ENCODE results near the gene ZNRF3. TPM values are rescaled to one million over a fixed set of nuclear protein-coding genes. Genes with fewer than 3 reads are reported as not detected.
"Not testable (repeated sequence)": the region's sequence is repeated elsewhere in the genome, so short reads cannot be mapped to it uniquely, and the experiment has no call there.

The ZNRF3 gene
- total and polyA plus RNA-seq, 2 donors (not counting 1 experiment from before 2014, with no cell fraction given): 0.21 to 0.71 TPM

DNA sequence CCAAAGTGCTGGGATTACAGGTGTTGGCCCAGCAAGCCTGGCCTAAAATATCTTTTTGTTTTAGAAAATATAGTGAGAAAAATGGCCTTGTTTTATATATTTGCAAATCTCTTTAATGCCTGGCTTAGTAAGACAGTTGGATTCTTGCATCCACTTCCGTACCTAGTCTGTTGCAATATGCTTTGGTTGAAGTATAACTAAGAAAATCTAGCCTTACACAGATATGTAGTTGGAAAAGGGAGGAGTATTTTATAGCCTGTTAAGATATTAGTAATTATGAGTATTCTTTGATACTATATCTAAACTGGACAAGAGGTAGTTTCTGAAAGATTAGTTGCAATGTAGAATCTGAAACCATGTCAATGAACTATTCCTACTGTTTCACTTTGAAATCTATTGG is 65.1 kb downstream of the ZNRF3 start:
- Mint-ChIP-seq H3K9me3 (ENCODE audit: insufficient read depth) (peaks cover 12% of the 10 kb centered on the region), H3K27ac (no peak overlapping the region), H3K4me1 (no peaks in the 10 kb centered on the region), H3K27me3 (peaks cover 33% of the 10 kb centered on the region), H3K4me3 (no peak overlapping the region)
- Histone ChIP-seq H3K4me1 (ENCODE audit: control insufficient read depth in 2 of 2, insufficient read depth in 2 of 2, low read length in 2 of 2) (peaks cover 0 to 3% of the 10 kb centered on the region in 2 donors), H3K27me3 (replicated peaks in 1 of 4; ENCODE audit: control extremely low read depth in 1 of 4, control insufficient read depth in 3 of 4, insufficient read depth in 4 of 4, low read length in 3 of 4) (no peaks in the 10 kb centered on the region), H3K9ac (ENCODE audit: low read length) (no peak overlapping the region), H3K27ac (ENCODE audit: low read length in 2 of 2) (no peak overlapping the region), H3K9me3 (ENCODE audit: control extremely low read depth in 1 of 3, control insufficient read depth in 2 of 3, insufficient read depth in 1 of 3, low read length in 2 of 3) (peaks cover 0 to 9% (median 8%) of the 10 kb centered on the region in 3 donors), H4K20me1 (ENCODE audit: control insufficient read depth, insufficient read depth, low read length, poor library complexity, severe bottlenecking) (no peaks in the 10 kb centered on the region), H3K4me3 (ENCODE audit: control extremely low read depth in 1 of 5, extremely low read depth in 1 of 5, insufficient read depth in 1 of 5, low read depth in 2 of 5, low read length in 4 of 5) (no peak overlapping the region), H3K79me2 (ENCODE audit: control insufficient read depth, insufficient read depth, low read length) (no peaks in the 10 kb centered on the region), H2AFZ (ENCODE audit: insufficient read depth, low read depth, low read length, poor library complexity, severe bottlenecking) (no peak overlapping the region), H3K36me3 (replicated peaks in 1 of 2; ENCODE audit: control extremely low read depth in 1 of 2, control insufficient read depth in 1 of 2, extremely low read depth in 1 of 2, insufficient read depth in 2 of 2, low read length in 1 of 2) (no peaks in the 10 kb centered on the region), H3K4me2 (replicated peaks; ENCODE audit: low read depth, low read length, poor library complexity, severe bottlenecking) (no peak overlapping the region)
- no peak for ATAC-seq (ENCODE audit: low read depth)
- ChIA-PET POLR2A (no interaction called here), CTCF (no interaction called here)
- intact Hi-C loops (cut with micrococcal nuclease): no loop called here
- no peak for DNase-seq
- WGBS (ENCODE audit: insufficient coverage): no CpG with 5 or more reads among the region's 1 CpG
- no peak for TF ChIP-seq EZH2 (IDR thresholded peaks at IDR 0.05; ENCODE audit: borderline replicate concordance, insufficient read depth, low read depth, low read length, poor library complexity, severe bottlenecking)
- TF ChIP-seq, protein P1, sequence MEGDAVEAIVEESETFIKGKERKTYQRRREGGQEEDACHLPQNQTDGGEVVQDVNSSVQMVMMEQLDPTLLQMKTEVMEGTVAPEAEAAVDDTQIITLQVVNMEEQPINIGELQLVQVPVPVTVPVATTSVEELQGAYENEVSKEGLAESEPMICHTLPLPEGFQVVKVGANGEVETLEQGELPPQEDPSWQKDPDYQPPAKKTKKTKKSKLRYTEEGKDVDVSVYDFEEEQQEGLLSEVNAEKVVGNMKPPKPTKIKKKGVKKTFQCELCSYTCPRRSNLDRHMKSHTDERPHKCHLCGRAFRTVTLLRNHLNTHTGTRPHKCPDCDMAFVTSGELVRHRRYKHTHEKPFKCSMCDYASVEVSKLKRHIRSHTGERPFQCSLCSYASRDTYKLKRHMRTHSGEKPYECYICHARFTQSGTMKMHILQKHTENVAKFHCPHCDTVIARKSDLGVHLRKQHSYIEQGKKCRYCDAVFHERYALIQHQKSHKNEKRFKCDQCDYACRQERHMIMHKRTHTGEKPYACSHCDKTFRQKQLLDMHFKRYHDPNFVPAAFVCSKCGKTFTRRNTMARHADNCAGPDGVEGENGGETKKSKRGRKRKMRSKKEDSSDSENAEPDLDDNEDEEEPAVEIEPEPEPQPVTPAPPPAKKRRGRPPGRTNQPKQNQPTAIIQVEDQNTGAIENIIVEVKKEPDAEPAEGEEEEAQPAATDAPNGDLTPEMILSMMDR (IDR thresholded peaks at IDR 0.05): no peak

DNA sequence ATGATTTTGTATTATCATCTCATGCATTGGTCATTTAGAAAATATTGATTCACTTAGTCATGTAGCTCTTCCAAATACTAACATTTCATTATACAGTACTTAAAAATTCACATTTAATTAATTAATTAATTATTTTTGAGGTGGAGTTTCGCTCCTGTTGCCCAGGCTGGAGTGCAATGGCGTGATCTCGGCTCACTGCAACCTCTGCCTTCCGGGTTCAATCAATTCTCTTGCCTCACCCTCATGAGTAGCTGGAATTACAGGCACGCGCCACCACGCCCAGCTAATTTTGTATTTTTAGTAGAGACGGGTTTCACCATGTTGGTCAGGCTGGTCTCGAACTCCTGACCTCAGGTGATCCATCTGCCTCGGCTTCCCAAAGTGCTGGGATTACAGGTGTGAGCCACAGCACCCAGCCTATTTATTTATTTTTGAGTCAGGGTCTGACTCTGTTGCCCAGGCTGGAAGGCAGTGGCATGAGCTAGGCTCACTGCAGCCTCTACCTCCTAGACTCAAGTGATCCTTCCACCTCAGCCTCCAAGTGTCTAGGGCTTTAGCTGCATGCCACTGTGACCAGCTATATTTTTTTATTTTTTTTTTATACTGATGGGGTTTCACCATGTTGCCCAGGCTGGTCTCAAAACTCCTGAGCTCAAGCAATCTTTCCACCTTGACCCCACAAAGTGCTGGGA is 65.6 kb downstream of the ZNRF3 start:
- H3K9me3 ChIP-seq (ENCODE audit: control extremely low read depth in 1 of 3, control insufficient read depth in 2 of 3, insufficient read depth in 1 of 3, low read length in 2 of 3); intact Hi-C loops (cut with micrococcal nuclease); POLR2A ChIA-PET; H3K9ac ChIP-seq (ENCODE audit: low read length); H3K4me3 ChIP-seq (ENCODE audit: control extremely low read depth in 1 of 5, extremely low read depth in 1 of 5, insufficient read depth in 1 of 5, low read depth in 2 of 5, low read length in 4 of 5); H3K4me3 Mint-ChIP-seq; H4K20me1 ChIP-seq (ENCODE audit: control insufficient read depth, insufficient read depth, low read length, poor library complexity, severe bottlenecking); DNase-seq; H3K36me3 ChIP-seq (replicated peaks in 1 of 2; ENCODE audit: control extremely low read depth in 1 of 2, control insufficient read depth in 1 of 2, extremely low read depth in 1 of 2, insufficient read depth in 2 of 2, low read length in 1 of 2); H3K79me2 ChIP-seq (ENCODE audit: control insufficient read depth, insufficient read depth, low read length); H3K27ac Mint-ChIP-seq; H3K4me1 Mint-ChIP-seq; H2AFZ ChIP-seq (ENCODE audit: insufficient read depth, low read depth, low read length, poor library complexity, severe bottlenecking); ATAC-seq (ENCODE audit: low read depth); H3K27me3 ChIP-seq (replicated peaks in 1 of 4; ENCODE audit: control extremely low read depth in 1 of 4, control insufficient read depth in 3 of 4, insufficient read depth in 4 of 4, low read length in 3 of 4); H3K4me2 ChIP-seq (replicated peaks; ENCODE audit: low read depth, low read length, poor library complexity, severe bottlenecking); CTCF ChIA-PET; H3K27ac ChIP-seq (ENCODE audit: low read length in 2 of 2); H3K4me1 ChIP-seq (ENCODE audit: control insufficient read depth in 2 of 2, insufficient read depth in 2 of 2, low read length in 2 of 2): not testable (repeated sequence)
- WGBS (ENCODE audit: insufficient coverage): 95% methylated on average over 4 of the region's 10 CpGs
- Mint-ChIP-seq H3K9me3 (ENCODE audit: insufficient read depth) (peaks cover 12% of the 10 kb centered on the region), H3K27me3 (peaks cover 33% of the 10 kb centered on the region)
